ENCODE results near the gene GPATCH11.

GPATCH11 gene

GRCh38 chr2:37070931-37071330 lies 13.4 kb upstream of the GPATCH11 start:
- TF ChIP-seq ZC3H10 (CRISPR knock-in tag; IDR thresholded peaks at IDR 0.05): no peak
- no peak for TF ChIP-seq PPARA (CRISPR knock-in tag; IDR thresholded peaks at IDR 0.05; ENCODE audit: borderline replicate concordance)
- TF ChIP-seq, protein P1, sequence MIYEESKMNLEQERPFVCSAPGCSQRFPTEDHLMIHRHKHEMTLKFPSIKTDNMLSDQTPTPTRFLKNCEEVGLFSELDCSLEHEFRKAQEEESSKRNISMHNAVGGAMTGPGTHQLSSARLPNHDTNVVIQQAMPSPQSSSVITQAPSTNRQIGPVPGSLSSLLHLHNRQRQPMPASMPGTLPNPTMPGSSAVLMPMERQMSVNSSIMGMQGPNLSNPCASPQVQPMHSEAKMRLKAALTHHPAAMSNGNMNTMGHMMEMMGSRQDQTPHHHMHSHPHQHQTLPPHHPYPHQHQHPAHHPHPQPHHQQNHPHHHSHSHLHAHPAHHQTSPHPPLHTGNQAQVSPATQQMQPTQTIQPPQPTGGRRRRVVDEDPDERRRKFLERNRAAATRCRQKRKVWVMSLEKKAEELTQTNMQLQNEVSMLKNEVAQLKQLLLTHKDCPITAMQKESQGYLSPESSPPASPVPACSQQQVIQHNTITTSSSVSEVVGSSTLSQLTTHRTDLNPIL (CRISPR knock-in tag; IDR thresholded peaks at IDR 0.05; ENCODE audit: low read depth): no peak
- TF ChIP-seq SNAI2 (CRISPR knock-in tag; IDR thresholded peaks at IDR 0.05): no peak
- TF ChIP-seq ESRRG (CRISPR knock-in tag; IDR thresholded peaks at IDR 0.05): no peak
- no peak for TF ChIP-seq ZNF565 (CRISPR knock-in tag; conservative IDR thresholded peaks at IDR 0.05; ENCODE audit: low read depth)
- no peak for TF ChIP-seq ZNF8 (CRISPR knock-in tag; IDR thresholded peaks at IDR 0.05)
- no peak for TF ChIP-seq TCF4 (CRISPR knock-in tag; IDR thresholded peaks at IDR 0.05; ENCODE audit: borderline replicate concordance)
- TF ChIP-seq RARB (CRISPR knock-in tag; IDR thresholded peaks at IDR 0.05): no peak
- TF ChIP-seq CSDC2 (CRISPR knock-in tag; IDR thresholded peaks at IDR 0.05): no peak
- TF ChIP-seq TSHZ2 (CRISPR knock-in tag; IDR thresholded peaks at IDR 0.05): no peak
- ATAC-seq: no peak

- no peak for ATAC-seq
- TF ChIP-seq SNAI2 (CRISPR knock-in tag; IDR thresholded peaks at IDR 0.05) (no peak), ZNF70 (CRISPR knock-in tag; IDR thresholded peaks at IDR 0.05) (no peak), ZFP3 (CRISPR knock-in tag; IDR thresholded peaks at IDR 0.05) (no peak), OSR1 (CRISPR knock-in tag; IDR thresholded peaks at IDR 0.05) (no peak), TCF4 (CRISPR knock-in tag; IDR thresholded peaks at IDR 0.05; ENCODE audit: borderline replicate concordance) (no peak), ZNF8 (CRISPR knock-in tag; IDR thresholded peaks at IDR 0.05) (no peak), POU6F1 (CRISPR knock-in tag; IDR thresholded peaks at IDR 0.05; ENCODE audit: borderline replicate concordance, low read depth) (no peak), TSHZ2 (CRISPR knock-in tag; IDR thresholded peaks at IDR 0.05) (no peak)
These were observed 4.1 kb upstream of the GPATCH11 start for GRCh38 chr2:37080266-37080665.

DNA sequence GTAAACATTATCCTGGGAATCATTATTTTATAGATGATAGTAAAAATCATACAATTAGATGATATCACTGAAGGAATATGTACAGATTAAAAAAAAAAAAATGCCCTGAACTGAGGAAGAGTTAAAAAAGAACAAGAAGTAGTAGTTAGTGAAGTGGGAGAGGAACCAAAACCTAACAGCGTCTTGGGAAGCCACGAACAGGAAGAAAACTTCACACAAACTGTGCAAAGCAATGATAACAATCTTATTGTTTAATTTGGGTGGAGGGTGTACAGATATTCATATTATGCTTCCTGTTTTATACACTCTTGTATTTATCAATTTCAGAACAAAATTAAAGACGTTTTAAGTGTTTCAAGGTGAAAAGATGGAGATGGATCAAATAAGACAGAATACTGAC lies 3.6 kb upstream of the GPATCH11 start:
- ATAC-seq: no peak
- TF ChIP-seq ZFP30 (CRISPR knock-in tag; IDR thresholded peaks at IDR 0.05) (no peak), BACH2 (CRISPR knock-in tag; IDR thresholded peaks at IDR 0.05; ENCODE audit: borderline replicate concordance) (no peak), SNAI2 (CRISPR knock-in tag; IDR thresholded peaks at IDR 0.05) (no peak), GLIS3 (CRISPR knock-in tag; IDR thresholded peaks at IDR 0.05) (no peak), ESRRG (CRISPR knock-in tag; IDR thresholded peaks at IDR 0.05) (no peak)

DNA sequence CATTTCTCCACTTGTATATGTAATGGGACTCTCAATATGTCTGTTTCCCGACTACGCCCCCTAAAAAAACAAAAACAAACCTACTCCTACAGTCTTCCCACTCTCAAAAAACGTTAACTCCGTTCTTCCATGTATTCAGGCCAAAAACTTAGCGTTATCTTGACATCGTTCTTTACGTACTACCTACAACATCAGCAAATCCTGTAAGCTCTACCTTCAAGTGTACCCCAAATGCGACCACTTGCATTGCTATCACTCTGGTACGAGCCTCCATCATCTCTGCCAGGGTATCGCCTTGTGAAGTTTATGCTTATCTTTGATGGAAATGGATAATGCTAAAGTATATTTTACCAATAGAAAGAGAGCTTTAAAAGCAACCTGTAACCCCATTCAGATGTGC lies 479 bp downstream of the GPATCH11 start:
- no peak; the same call in 1 of the 3 replicates for ATAC-seq
- TF ChIP-seq ZFP3 (CRISPR knock-in tag; IDR thresholded peaks at IDR 0.05) (no peak), CSRNP3 (CRISPR knock-in tag; IDR thresholded peaks at IDR 0.05) (no peak), RARB (CRISPR knock-in tag; IDR thresholded peaks at IDR 0.05) (no peak), GLIS3 (CRISPR knock-in tag; IDR thresholded peaks at IDR 0.05) (no peak), ZFP30 (CRISPR knock-in tag; IDR thresholded peaks at IDR 0.05) (no peak), TCF4 (CRISPR knock-in tag; IDR thresholded peaks at IDR 0.05; ENCODE audit: borderline replicate concordance) (no peak), TSHZ2 (CRISPR knock-in tag; IDR thresholded peaks at IDR 0.05) (no peak), ZC3H10 (CRISPR knock-in tag; IDR thresholded peaks at IDR 0.05) (no peak), POU6F1 (CRISPR knock-in tag; IDR thresholded peaks at IDR 0.05; ENCODE audit: borderline replicate concordance, low read depth) (no peak), TOX (CRISPR knock-in tag; IDR thresholded peaks at IDR 0.05; ENCODE audit: borderline replicate concordance) (no peak), BACH2 (CRISPR knock-in tag; IDR thresholded peaks at IDR 0.05; ENCODE audit: borderline replicate concordance) (no peak), ARNTL (CRISPR knock-in tag; IDR thresholded peaks at IDR 0.05; ENCODE audit: borderline replicate concordance, low read depth) (no peak)

Data from SK-N-SH treated with all-trans-retinoic acid at 6 μM for 48 hours (cell line).